Measurements from ENCODE around the gene CARD14.
"Not testable (repeated sequence)": the region's sequence is repeated elsewhere in the genome, so short reads cannot be mapped to it uniquely, and the experiment has no call there.

DNA sequence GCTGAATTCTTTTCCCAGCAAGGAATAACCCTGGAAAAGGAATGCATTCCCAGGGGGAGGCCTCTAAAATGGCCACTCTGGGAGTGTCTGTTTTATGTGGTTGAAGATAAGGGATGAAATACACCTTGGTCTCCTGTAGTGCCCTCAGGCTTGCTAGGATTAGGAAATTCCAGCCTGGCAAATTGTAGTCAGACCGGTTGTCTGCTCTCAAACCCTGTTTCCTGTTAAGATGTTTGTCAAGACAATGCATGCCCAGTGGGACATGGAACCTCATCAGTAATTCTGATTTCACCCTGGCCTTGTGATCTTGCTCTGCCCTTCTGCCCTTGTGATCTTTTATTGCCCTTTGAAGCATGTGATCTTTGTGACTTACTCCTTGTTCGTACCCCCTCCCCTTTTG lies 14.2 kb upstream of the CARD14 start:
- TF ChIP-seq, protein P1, sequence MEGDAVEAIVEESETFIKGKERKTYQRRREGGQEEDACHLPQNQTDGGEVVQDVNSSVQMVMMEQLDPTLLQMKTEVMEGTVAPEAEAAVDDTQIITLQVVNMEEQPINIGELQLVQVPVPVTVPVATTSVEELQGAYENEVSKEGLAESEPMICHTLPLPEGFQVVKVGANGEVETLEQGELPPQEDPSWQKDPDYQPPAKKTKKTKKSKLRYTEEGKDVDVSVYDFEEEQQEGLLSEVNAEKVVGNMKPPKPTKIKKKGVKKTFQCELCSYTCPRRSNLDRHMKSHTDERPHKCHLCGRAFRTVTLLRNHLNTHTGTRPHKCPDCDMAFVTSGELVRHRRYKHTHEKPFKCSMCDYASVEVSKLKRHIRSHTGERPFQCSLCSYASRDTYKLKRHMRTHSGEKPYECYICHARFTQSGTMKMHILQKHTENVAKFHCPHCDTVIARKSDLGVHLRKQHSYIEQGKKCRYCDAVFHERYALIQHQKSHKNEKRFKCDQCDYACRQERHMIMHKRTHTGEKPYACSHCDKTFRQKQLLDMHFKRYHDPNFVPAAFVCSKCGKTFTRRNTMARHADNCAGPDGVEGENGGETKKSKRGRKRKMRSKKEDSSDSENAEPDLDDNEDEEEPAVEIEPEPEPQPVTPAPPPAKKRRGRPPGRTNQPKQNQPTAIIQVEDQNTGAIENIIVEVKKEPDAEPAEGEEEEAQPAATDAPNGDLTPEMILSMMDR (IDR thresholded peaks at IDR 0.05 in 8 of 11, conservative IDR thresholded peaks at IDR 0.05 in 3 of 11) = not testable (repeated sequence)
- TF ChIP-seq POLR2AphosphoS5, POLR2A (IDR thresholded peaks at IDR 0.05): not testable (repeated sequence)
